ENCODE measurements around the gene NR2F2.

The NR2F2 gene

GRCh38 chr15:96338074-96338765 lies 7.7 kb downstream of the NR2F2 start:
- TF ChIP-seq CTCF (IDR thresholded peaks at IDR 0.05; ENCODE audit: low read depth, low read length) = no peak
- in situ Hi-C loops (cut with HindIII; ENCODE audit: low sequenced_read_pairs) = loop anchor here (25.0 kb wide), 1 partner anchor 1051 kb away; no protein-coding TSS in a partner anchor
- peak; percentile 50 for DNase-seq (ENCODE audit: low read depth, low spot score)
- peak overlapping the region; percentile 99 for H3K4me3 ChIP-seq (ENCODE audit: low read depth, low read length)

GRCh38 chr15:96338766-96339618 lies 8.5 kb downstream of the NR2F2 start:
- TF ChIP-seq CTCF (IDR thresholded peaks at IDR 0.05; ENCODE audit: low read depth, low read length) = no peak
- H3K4me3 ChIP-seq (ENCODE audit: low read depth, low read length) = peak overlapping the region; percentile 99
- in situ Hi-C loops (cut with HindIII; ENCODE audit: low sequenced_read_pairs) = loop anchor here (25.0 kb wide), 1 partner anchor 1052 kb away; no protein-coding TSS in a partner anchor
- peak; percentile 64 for DNase-seq (ENCODE audit: low read depth, low spot score)

GRCh38 chr15:96339619-96340347 lies 9.3 kb downstream of the NR2F2 start:
- in situ Hi-C loops (cut with HindIII; ENCODE audit: low sequenced_read_pairs) = loop anchor here (25.0 kb wide), 1 partner anchor 1052 kb away; no protein-coding TSS in a partner anchor
- peak overlapping the region; percentile 99 for H3K4me3 ChIP-seq (ENCODE audit: low read depth, low read length)
- peak; percentile 61 for DNase-seq (ENCODE audit: low read depth, low spot score)
- TF ChIP-seq CTCF (IDR thresholded peaks at IDR 0.05; ENCODE audit: low read depth, low read length) = no peak

GRCh38 chr15:96340348-96340597 lies 9.8 kb downstream of the NR2F2 start:
- in situ Hi-C loops (cut with HindIII; ENCODE audit: low sequenced_read_pairs) = loop anchor here (25.0 kb wide), 1 partner anchor 1053 kb away; no protein-coding TSS in a partner anchor
- no peak for TF ChIP-seq CTCF (IDR thresholded peaks at IDR 0.05; ENCODE audit: low read depth, low read length)
- no peak for DNase-seq (ENCODE audit: low read depth, low spot score)
- peak overlapping the region; percentile 99 for H3K4me3 ChIP-seq (ENCODE audit: low read depth, low read length)

GRCh38 chr15:96340598-96341512 lies 10.4 kb downstream of the NR2F2 start:
- in situ Hi-C loops (cut with HindIII; ENCODE audit: low sequenced_read_pairs) = loop anchor here (25.0 kb wide), 1 partner anchor 1054 kb away; no protein-coding TSS in a partner anchor
- no peak for TF ChIP-seq CTCF (IDR thresholded peaks at IDR 0.05; ENCODE audit: low read depth, low read length)

More at GRCh38 chr15:96340598-96341512, 10.4 kb downstream of the NR2F2 start:
- DNase-seq (ENCODE audit: low read depth, low spot score) = peak; percentile 71
- H3K4me3 ChIP-seq (ENCODE audit: low read depth, low read length) = peak overlapping the region; percentile 99

Measured in astrocyte of the spinal cord (primary cell).